HG03521 (cell line): ENCODE measurements around the gene LPP.

Experiments
- ATAC-seq: cut with Tn5 transposase; IDR thresholded peaks from one replicate; pipeline ENCODE4 v1.9.1; 2021; ENCODE audit warnings: mild to moderate bottlenecking, moderate library complexity; ENCODE audit not compliant: unreplicated experiment

LPP gene

DNA sequence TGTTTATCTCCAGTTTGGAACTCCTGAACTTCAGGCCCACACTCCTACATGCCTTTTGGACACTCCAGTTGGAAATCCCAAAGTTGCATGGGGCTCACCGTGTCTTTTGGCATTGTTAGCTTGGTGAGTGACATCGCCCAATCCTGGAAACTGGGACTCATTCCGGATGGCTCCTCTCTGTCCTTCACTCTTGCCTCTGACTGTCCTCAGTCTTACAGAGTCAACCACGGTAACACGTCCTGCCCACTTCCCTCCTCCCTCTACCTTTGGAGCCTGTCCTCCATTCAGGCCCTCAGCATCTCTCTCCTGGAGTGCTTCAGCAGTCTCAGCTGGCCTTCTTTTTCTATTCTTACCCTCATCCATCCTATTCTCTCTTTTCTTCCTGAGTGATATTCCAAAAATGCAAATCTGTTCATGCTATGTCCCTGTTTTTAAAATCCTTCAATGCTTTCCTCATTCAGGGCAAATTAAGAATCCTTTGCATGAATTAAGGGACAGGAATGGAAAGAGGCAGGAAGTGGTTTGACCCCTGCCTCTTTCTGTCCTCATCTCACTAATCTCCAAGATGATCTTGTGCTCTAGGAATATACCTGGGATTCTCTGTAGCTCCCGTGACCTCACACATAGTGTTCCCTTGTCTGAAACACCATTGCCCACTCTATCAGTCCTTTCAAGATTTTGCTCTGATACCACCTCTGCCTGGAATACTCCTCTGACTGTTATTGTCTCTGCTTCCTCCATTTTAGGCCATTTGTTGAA is 42.5 kb downstream of the LPP start:
- no peak for ATAC-seq

DNA sequence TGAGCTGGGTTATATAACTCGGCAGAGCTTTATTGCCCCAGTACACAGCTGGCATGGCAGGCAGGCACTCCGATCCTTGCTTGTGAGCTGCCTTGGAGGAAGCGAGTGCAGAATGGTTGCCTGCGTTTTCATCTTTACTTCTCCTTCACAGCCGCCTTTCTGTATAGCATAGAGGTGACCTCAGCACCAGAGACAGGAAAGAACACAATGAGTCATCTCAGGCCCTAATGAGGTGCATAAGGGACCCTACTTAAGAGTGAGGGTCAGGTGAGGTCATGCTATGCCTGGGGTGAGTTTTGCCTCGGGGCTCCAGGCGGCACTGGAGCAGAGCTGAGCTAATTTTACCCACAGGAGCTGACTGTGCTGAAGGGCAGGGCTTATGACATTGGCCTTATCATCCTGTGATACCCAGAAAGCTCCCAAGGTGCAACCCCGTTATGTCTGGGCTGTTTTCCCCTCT is 43.5 kb downstream of the LPP start:
- no peak for ATAC-seq

DNA sequence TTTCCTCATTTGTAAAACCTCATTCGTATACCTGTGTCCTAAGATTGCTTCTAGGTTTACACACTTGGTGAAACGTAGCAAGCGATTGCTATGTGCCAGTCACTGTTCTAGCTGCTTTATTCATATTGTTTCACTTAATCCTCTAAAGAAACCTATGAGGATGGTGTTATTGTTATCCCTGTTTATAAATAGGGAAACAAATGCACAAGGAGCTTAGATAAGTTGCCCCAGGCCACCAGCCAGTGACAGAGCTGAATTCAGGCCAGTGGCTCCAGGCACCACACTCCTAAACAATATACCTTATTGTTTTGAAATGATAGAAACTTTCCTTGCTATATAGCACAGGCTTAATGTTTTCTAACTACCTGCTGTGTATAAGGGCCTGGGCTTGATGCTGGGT is 44.0 kb downstream of the LPP start:
- ATAC-seq: no peak

DNA sequence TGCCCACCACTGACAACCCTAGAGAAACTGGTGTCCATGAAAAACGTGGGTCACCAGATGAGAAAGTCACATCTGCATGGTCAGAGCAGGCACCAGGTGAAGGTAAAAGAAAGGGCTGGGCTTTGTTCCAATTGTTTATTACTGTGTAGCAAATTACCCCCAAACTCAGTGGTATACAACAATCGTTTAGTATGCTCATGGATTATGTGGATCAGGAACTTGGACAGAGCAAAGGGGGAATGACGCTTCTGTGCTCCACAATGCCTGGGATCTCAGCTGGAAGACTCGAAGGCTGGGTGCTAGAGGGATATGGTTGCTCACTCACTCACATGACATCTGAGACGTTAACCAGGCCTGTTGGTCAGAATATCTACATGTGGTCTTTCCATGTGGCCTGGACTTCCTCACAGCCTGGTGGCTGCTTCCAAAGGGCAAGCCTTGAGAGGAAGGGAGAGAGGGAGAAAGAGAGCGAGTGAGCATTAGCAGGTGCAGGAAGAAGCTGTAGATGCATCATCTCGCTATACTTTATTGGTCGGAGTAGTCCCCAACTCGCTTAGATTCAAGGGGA is 44.9 kb downstream of the LPP start:
- ATAC-seq: no peak

DNA sequence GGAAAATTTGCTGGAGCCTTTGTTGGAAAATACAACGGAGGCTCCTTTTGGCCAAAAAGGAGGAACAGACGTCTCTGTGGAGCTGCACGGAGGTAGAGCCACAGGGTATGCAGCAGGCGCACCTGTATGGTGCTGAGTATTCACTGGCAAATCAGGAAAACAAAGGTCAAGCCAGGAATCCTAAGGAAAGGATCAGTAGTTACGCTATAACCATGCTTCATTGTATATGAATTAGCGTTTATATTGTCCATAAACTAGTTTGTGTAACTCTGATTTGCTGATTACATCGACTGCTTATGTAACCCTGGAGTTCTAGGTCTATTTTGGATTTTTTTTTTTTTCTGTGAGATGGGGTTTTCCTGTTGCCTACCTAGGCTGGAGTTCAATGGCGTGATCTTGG is 45.4 kb downstream of the LPP start:
- no peak for ATAC-seq

DNA sequence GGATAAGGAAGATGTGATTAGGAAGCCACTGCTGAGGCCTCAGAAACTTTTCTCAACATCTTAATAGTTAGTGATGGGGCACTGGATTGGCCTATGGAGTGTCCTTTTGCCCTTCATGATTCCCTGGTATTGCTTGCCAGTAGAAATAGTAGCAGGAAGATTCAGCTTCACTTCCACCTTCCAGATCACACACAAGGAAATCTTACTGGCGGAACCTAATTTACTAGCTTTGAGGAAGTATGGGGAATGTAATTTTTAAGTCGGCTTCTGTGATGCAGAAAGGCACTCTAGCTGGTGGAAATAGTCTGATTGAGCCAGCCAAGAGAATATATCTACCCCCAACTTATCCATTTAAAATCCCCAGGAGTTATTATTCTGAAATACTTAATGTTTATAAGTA is 46.5 kb downstream of the LPP start:
- no peak for ATAC-seq

DNA sequence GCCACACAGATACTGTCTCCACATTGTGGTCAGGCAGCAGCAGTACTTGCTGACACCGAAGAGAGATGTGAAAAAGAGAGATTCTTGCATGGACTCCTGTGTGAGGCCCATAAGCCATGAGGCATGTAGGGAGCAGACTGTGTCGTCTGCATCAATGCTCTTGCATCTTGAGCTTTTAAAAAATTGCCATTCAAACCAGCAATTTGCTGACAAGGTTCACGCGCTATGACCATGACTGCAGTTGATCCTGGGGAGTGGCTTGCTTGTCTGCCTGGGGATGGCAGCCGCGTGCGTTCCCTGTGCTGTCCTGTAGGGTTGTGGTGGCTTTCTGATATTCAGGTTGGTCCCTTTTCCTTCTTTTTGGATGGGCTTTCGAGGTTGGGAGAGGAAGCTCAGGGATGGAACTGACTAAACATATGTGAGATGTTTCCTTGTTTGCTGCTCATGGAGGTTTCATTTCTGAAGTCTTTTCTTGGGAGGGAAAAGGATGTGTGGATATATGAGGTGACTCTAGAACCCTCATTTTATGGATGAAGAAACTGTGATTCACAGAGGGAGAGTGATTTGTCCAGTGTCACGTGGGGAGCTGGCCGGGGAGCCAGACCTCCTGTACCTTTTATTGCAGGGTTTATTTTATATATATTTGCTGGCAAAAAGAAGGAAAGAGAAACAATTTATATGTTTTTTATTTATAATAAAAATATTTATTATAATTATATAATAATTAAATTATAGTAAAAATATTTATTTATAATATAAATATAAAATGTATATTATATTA is 48.6 kb downstream of the LPP start:
- ATAC-seq: no peak

DNA sequence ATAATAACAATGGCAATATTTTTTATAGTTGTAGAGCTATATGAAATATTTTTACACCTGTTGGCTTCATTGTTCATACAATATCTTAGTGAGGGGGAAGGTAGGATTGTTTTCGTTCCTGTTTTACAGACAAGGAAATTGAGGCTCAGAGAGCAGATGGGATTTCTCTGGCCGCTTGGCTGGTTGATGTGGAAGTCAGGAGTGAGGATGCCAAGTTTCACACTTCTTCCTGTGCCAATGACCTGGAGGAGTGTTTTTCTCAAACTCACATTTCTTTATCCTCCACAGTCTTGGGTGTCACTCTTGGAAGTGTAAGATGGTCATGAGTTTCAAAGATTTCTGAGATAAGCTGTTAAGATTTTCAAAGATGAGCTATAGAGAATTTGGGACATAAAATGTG is 50.6 kb downstream of the LPP start:
- no peak for ATAC-seq

DNA sequence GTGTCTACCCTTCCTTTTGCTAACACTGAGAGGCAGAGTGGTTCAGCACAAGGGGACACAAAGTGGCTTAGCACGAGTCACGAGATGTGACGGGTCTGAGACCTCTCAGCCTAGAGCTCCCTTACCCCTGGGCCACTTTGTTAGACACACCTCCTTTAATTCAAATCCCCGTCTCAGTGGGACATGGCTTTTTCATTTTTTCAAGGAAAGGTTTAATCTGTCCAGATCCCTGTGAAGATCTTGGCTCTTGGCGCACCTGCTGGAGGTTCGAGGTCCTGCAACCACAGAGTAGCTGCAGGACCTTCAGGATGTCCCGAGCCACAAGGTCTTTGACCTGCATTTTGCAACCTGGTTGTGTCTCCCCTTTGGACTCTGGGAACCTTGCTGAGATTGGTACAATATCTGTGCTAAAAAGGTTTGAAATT is 52.0 kb downstream of the LPP start:
- no peak for ATAC-seq

DNA sequence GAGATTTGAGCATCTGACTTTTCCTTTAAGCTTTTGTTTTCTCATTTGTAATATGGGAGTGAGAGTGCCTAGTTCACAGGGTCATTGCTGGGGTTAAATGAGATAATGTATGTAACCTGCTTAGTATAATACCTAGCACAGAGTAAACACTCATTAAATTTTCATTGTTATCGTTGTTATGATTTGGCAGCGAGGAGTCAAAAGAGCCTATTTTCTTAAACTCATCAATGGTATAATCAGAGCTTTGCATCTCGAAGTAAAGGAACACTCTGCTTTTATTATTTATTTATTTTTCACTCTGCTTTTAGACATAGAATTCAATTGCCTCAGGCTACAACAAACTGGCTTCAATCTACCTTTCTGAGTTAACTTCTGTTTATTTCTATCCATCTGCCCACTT is 52.8 kb downstream of the LPP start:
- ATAC-seq: no peak

DNA sequence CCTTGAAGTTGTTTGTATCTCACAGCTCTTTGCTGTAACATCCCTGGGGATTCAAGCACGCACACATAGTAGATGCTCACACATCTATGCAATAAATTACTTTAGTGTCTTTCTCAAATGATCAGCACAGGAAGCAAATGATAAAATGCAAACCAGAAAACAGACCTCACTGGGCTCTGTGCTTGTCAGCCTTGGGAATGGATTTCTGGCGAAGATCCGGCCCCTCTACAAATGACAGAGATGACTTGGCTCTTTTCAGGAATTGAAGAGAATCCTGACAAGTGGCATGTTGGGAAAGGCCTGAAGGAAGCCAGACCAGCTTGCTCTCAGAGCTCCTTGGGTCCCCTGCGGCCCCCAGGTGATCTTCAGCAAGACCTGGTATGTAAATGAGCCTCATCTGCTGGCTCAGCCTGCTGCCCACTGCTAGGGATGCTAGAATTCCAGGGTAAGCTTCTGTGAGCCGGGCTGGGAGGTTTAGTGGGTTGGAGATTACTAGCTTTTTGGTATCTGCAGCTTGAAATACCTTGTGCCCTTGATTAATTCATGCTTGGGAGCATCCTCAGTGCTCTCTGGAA is 54.1 kb downstream of the LPP start:
- ATAC-seq: no peak

DNA sequence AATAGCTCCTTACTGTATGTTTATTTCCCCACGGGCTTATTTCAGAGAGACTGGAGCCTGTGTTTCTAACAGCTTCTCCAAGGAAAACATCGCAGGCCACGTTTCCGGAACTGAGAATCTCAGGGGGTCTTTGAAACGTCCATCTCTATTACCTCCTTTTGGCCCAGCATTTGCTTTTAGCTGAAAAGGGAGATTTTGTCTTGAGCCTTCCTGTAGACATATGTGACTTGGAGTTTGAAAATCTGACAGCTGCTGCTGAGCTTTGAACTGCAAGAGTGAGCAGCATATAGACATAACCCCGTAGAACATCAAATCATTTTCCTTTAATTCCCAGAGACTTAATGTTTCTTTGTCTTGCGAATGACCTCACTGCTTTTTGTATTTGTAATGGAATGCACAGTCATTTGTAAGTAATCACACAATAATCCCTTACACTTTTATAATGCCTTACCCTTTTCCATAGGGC is 54.6 kb downstream of the LPP start:
- ATAC-seq: no peak

DNA sequence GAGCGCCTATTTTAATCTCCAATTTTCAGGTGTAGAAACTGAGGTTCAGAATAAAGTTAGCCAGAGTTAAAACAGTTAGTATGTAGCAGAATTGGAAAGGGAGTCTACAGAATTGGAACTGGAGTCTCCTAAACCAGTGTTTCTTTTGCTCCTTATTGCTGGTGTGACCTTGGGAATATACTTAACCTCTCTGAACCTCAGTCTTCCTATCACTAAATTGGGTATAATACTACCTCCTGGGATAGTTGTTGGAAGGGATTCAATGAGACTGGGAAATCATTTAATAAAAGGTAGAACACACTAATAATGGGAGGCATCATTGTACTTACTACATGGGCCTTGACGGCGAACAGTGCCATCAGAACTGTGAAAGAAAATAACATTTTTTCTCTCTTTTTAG is 55.1 kb downstream of the LPP start:
- ATAC-seq: no peak

DNA sequence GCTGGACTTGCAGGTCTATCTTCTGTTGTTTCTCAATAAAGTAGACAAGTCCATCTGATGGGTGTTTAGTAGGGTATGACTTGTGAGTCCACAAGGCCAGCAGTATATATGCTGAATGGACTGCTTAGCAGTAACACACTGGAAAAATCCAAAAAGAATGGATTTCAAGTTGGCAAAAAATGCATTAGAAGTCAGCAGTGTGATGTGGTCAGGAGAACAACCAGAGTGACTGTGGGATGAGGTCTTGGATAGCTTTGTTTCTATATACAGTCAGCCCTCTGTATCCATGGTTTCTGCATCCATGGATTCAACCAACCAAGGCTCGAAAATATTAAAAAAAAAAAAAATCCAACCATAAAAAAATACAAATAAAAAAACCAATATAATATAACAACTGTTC is 55.8 kb downstream of the LPP start:
- ATAC-seq: no peak

DNA sequence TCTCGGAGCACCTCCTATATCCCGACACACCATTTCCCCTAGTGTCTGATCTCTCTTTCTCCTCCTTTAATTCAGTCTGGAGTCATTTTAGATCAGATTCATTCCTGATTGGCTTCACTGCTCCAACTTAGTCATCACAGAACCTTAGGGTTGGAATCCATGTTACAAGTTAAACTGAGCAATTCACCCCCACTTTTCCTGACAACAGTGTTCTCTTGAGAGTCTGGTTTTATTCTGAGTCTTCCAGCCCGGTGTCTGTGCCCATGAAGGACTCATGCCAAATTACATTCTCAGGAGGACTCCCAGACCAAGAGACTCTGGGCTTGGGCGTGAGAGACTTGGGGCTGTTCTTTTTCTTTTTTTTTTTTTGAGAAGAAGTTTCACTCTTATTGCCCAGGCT is 57.5 kb downstream of the LPP start:
- no peak for ATAC-seq

DNA sequence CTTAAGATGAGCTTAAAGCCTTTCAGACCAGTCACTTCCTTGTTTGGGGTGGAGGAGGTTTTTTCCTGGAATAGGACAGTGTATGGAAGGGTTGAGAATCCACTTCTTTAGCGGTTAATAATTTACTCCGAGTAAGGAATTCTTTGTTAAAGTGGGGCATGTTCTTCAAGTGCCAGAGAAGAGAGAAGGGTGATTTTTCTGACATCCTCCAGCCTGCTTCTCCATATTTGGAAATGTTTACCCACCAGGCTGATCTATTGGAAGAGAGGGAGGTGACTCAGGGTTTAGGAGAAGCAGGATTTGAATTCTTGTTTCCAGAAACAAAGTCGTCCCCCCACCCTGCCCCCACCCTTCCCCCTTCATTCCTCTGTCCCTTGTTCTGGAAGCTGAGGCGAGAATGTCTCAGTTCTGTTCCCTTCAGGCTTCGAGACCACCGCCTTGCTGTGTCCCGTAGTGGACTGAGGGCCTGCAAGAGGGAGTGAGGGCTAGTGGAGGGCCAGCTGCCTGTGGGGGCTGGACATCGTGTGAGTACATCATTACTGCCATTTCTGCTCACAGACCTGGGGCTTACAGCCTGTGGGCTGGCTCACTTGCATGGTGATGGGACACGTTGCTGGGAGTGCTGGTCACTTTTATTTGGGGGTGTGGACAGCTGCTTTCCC is 58.5 kb downstream of the LPP start:
- ATAC-seq: no peak

DNA sequence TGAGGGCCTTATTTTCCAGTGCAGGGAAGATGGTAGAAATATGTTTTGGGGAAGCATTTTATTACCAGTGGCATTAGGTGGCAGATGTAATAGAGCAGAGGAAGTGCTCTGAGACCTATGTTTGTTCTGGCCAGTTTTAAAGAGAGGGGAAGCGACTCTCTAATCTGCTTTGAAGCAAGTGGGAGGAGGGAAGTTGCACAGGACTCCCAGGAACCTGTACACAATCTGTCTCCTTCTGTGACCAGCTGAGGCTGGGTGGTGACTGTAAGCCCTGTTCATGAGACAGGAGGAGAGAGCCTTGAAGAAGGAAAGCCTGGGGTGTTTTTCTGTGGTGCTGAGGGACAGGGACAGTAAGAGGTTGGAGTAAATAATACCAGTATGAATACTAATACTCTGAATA is 60.5 kb downstream of the LPP start:
- ATAC-seq: no peak

DNA sequence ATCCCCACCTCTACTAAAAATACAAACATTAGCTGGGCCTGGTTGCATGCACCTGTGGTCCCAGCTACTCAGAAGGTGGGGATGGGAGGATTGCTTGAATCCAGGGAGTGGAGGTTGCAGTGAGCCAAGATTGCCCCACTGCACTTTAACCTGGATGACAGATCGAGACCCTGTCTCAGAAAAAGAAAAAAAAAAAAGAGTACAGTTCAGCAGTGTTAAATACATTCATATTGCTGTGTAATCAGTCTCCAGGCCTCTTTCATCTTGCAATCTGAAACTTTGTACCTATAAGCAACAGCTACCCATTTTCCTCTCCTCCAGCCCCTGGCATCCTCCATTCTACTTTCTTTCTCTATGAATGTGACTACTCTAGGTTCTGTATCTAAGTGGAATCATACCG is 61.2 kb downstream of the LPP start:
- ATAC-seq: no peak

DNA sequence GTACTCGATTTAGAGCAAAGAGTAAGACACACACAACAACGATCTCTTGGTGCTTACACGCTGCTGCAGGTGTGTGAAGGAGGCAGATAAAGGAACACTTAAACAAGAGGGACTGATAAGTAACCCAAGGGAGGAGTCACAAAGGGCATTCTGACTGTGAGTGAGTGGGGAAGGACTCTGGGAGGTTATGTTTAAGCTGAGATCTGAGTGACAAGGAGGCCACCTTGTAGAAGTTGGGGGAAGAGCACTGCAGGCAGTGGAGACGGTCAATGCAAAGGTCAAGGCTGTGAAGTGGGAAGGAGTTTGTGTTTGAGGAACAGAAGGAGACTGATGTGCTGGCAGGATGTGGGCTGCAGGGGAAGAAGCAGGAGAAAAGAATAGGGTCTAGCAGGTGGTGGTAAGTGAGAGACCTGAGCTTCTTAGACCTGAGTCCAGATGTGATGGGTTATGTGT is 63.1 kb downstream of the LPP start:
- no peak for ATAC-seq

DNA sequence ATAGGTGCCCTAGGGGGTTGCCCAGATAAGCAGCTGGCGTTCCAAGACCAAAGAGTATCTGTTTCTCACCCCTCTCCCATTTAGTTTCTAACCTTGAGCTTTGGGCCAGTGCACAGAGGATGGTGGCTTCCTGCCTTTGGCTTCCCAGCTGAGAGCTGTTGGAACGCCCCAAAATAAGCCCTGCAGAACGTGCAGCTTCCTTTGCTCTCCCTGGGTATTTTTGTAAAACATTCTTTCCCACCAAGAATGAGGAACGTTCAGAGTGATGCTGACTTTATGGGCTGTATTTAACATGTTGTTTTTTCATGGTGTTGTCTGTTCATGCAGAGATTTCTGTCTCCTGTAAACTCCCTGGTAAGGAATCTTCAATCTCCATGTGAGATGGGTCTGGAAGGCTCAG is 63.8 kb downstream of the LPP start:
- no peak for ATAC-seq

DNA sequence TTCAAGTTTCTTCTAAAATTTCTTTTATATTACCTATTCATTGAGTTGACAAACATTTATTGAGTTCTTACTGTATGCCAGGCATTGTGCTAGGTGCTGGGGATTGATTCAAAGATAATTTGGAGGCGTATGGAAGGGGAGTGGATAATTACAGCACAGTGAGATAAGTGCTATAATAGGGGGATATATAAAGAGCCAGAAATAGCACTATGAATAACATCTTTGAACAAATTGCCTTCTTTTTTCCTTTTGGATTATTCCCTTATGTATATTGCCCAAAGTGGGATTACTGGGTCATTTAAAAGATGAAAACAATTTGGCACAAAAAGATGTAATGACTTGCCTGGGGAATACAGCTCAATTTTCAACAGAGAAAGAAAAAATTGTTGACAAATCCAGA is 64.6 kb downstream of the LPP start:
- no peak for ATAC-seq
